Measurements from ENCODE around the gene FITM1.
"Not testable (repeated sequence)": the region's sequence is repeated elsewhere in the genome, so short reads cannot be mapped to it uniquely, and the experiment has no call there.

The FITM1 gene

GRCh38 chr14:24098229-24098926 lies 32.1 kb upstream of the FITM1 start:
- no peak for DNase-seq

DNA sequence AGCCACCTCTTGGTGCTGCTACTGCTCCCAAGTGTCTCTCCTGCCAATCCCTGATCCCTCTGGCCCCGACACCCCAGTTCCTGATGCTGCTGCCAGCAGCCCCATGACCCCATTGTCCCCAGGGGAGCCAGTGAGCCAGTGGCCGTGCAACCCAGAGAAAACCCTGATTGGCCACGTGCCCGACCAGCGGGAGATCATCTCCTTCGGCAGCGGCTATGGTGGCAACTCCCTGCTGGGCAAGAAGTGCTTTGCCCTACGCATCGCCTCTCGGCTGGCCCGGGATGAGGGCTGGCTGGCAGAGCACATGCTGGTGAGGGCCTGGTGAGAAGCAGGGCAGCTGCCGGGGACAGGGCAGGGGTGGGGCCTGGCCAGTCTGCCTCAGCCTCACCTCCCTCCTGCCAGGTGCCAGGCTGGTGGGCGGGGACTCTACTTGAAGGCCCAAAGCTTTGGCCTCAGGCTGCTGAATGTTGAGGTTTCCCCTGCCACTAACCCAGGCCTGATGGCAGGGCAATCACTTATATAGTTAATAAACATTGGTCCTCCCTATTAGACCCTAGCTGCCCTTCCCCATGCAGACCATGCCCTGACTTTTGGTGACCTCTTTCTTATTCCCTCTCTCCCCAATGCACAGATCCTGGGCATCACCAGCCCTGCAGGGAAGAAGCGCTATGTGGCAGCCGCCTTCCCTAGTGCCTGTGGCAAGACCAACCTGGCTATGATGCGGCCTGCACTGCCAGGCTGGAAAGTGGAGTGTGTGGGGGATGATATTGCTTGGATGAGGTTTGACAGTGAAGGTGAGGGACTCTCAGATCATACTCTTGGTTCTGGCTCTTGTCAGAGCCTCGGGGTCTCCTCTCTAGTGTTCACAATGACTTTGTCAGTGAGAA lies 31.3 kb upstream of the FITM1 start:
- no peak for DNase-seq

GRCh38 chr14:24100197-24100981 lies 30.1 kb upstream of the FITM1 start:
- no peak for DNase-seq

DNA sequence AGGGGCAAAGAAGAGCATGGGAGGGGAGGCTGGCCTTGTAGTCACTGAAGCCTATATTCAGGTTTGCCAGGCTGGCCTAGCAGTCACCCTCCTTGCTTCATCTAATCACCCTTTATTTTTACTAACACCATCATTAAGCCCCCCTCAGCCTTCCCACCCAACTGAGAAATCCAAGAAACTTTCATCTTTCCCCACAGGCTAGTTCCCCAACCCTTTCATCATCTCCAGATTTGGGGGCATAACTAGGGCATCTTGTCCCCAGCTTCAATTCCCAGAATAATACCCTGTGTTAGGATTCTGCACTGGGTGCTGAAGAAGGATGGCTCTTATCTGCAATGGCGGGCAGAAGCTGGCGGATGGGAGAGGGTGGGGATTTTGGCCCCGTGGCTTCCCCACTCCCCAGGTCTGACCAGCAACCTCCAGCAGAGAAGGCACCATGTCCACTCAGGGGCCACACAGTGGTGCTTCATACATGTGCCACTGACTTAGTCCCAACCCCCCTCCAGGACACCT lies 29.4 kb upstream of the FITM1 start:
- DNase-seq = no peak

DNA sequence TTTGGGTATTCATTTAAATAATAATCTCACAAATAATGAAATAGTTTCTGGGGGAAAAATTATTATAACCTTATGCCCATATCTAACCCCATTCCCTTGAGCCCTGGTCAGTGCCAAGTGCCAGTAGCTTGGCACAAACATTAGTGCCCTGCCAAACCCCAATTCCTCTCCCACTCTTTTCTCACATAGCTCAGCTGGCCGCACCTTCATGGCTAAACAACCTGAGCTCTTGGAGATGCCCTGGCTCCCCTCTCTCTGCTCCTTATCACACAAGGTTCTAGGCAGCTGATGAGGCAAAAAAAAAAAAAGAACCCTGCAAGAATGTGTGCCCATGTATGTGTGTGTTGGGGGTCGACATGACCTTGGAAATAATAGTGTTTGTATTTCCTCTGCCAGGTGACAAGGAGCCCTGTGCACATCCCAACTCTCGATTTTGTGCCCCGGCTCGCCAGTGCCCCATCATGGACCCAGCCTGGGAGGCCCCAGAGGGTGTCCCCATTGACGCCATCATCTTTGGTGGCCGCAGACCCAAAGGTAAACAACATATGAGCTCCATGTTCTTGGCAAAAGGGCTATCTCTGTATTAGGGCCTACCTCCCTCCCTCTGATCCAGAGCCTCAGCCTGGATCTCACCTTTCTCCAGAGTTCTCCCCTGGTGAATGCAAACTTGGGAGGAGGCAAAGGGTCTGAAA lies 28.0 kb upstream of the FITM1 start:
- DNase-seq = no peak

- DNase-seq = no peak
Observed at GRCh38 chr14:24103451-24103850, 27.0 kb upstream of the FITM1 start.

GRCh38 chr14:24105609-24106239 lies 24.7 kb upstream of the FITM1 start:
- DNase-seq = not testable (repeated sequence)

- no peak for DNase-seq
Observed at GRCh38 chr14:24106672-24107271, 23.7 kb upstream of the FITM1 start.

GRCh38 chr14:24108336-24108874 lies 22.1 kb upstream of the FITM1 start:
- no peak for DNase-seq

DNA sequence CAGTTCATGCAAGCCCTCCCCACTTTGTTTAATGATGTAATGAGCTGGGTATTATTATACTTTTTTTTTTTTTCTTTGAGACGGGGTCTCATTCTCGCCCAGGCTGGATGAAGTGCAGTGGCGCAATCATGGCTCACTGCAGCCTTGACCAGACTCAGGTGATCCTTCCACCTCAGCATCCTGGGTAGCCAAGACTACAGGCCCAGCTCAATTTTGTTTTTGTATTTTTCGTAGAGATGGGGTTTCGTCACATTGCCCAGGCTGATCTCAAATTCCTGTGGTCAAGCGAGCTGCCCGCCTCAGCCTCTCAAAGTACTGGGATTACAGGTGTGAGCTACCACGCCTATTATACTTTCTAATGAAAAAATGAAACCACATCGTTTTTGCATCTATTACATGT lies 20.4 kb upstream of the FITM1 start:
- DNase-seq = no peak

GRCh38 chr14:24110523-24110922 lies 19.9 kb upstream of the FITM1 start:
- DNase-seq = no peak

- no peak for DNase-seq
Observed at GRCh38 chr14:24113379-24113800, 17.1 kb upstream of the FITM1 start.

- peak; percentile 86 for DNase-seq
Observed at GRCh38 chr14:24113801-24114531, 16.5 kb upstream of the FITM1 start.

GRCh38 chr14:24114532-24115421 lies 15.7 kb upstream of the FITM1 start, which contains the start of the genes DCAF11 and NRL:
DCAF11 (plus strand) TSS chr14:24114777; CDS start chr14:24115595, 818 bp downstream.
NRL (minus strand) TSS chr14:24114949; CDS start chr14:24082848, 32,101 bp downstream.
- DNase-seq = peak; percentile 99

GRCh38 chr14:24115422-24116127 lies 14.9 kb upstream of the FITM1 start:
- DNase-seq = no peak

GRCh38 chr14:24116128-24116814 lies 14.2 kb upstream of the FITM1 start:
- DNase-seq = no peak

- DNase-seq = no peak
Observed at GRCh38 chr14:24117179-24117578, 13.3 kb upstream of the FITM1 start.

- no peak for DNase-seq
Observed at GRCh38 chr14:24119691-24120090, 10.8 kb upstream of the FITM1 start.

Data from NCI-H1417 treated with DMSO at 0.1 percent for 48 hours (cell line).